Fibroblast of pulmonary artery (primary cell): ENCODE measurements around the gene CEACAM1.

Source experiments
- DNase-seq: peaks from one replicate; pipeline ENCODE4 v3.0.0-alpha.2; 2010; ENCODE audit warnings: low read depth
- H3K4me3 ChIP-seq: replicated peaks from 2 replicates; pipeline ENCODE4 v1.5.1; 2011; ENCODE audit warnings: low read depth, mild to moderate bottlenecking, control low read depth, low read length, moderate library complexity
- TF ChIP-seq, protein P1 (sequence below): IDR thresholded peaks from 2 replicates; pipeline ENCODE4 v1.5.1; 2011; ENCODE audit warnings: mild to moderate bottlenecking, control low read depth, low read length, inconsistent platforms; ENCODE audit errors: missing control alignments

The CEACAM1 gene

DNA sequence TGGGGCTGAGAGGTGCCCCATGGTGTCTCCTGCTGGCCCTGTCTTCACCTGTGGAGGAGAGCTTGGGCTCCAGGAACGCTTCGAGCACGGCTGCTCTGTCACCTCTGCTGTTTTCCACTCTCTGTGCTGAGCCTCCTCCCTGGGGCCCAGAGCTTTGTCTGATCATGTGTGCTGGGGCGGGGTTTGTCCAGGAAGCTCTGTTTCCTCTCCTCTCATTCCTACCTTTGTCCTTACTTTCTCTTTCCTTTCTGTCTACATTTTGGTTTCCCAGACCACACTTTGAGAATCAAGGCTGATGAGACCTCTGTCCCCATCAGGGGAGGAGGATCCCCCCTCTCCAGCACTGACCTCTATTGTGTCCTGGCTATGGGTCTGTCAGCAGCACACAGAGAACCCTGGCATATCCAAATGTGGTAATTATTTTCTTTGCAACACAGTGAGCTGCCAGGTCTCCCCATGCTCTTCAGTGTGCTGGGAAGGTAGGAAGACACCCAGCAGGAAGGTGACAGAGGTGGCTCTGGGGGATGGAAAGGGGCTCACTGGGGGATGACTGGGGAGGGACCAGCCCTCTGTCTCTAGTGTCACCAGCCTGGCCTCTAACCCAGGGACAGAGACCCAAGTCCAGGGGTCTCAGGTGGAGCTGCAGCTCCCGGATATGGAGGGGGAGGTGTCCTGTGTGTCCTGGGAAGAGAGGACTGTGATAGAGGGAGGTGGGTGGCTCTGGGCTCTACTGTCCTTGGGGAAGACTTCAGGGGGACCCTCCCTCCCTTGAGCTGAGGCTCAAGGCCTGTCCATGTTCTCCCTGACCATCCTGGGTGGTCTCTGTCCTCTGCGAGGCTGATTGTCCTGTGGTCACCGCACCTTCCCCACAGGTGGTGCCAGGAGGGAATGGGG lies at the start of gene CEACAM1:
TSS of gene CEACAM1 (minus strand) at position 128 of the 894 bp plus-strand sequence. CDS start at position 21, 107 bp downstream.
- peak; percentile 38 for DNase-seq
- TF ChIP-seq, protein P1, sequence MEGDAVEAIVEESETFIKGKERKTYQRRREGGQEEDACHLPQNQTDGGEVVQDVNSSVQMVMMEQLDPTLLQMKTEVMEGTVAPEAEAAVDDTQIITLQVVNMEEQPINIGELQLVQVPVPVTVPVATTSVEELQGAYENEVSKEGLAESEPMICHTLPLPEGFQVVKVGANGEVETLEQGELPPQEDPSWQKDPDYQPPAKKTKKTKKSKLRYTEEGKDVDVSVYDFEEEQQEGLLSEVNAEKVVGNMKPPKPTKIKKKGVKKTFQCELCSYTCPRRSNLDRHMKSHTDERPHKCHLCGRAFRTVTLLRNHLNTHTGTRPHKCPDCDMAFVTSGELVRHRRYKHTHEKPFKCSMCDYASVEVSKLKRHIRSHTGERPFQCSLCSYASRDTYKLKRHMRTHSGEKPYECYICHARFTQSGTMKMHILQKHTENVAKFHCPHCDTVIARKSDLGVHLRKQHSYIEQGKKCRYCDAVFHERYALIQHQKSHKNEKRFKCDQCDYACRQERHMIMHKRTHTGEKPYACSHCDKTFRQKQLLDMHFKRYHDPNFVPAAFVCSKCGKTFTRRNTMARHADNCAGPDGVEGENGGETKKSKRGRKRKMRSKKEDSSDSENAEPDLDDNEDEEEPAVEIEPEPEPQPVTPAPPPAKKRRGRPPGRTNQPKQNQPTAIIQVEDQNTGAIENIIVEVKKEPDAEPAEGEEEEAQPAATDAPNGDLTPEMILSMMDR: no peak
- H3K4me3 ChIP-seq: peak within 1 kb of the TSS; percentile 28

DNA sequence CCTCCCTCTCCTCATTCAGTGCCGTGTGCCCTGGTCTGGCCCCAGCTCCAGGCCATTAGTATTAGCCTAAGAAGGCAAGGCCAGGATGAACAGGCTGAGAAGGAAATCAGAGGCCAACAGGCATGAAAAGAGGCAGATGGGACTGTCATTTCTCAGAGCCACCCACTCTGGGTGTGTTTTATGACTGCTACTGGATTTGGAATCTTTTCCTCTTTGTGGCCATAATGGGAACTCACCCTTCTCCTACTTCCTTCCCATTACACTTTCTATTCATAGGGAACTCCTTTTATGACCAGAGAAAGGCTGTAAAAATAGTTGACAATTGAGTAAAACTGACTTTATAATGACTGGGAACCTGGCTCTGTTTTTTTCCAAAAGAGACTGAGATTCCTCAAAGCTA lies 48.7 kb upstream of the CEACAM1 start:
- no peak for DNase-seq
- H3K4me3 ChIP-seq: no peak overlapping the region
- TF ChIP-seq, protein P1: no peak

DNA sequence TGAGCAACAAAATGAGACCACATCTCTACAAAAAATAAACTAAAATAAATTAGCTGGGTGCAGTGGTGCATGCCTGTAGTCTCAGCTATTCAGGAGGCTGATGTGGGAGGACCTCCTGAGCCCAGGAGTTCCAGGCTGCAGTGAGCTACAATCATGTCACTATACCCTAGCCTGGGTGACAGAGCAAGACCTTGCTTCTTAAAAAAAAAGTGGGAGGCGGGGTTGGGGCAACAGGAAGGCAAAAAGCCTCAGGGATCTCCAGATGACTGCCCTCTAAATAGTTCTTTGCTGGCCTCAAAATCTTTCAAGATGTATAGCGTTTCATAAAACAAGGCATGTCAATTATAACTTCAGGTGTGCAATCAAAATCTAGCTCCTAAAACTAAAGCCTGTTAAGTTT lies 48.0 kb upstream of the CEACAM1 start:
- no peak overlapping the region for H3K4me3 ChIP-seq
- DNase-seq: no peak
- TF ChIP-seq, protein P1: no peak

DNA sequence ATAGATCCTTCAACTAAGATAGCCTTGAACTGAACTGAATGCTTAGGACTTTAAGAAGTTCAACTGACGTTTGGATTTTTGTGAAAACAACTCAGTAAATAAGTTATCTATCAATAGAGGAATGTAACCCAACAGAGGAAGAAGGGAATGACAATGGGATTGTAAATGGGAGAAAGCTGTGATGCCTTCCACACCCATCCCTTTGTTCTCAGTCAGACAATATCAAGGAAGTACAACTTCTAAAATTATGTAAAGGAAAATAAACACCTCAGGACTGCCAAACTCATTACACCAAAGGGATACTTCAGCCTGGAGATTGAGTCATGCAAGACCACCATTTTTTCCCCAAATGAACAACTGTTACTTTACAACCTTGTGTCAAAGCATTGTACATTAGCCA lies 45.4 kb upstream of the CEACAM1 start:
- TF ChIP-seq, protein P1: no peak
- no peak overlapping the region for H3K4me3 ChIP-seq
- DNase-seq: no peak

DNA sequence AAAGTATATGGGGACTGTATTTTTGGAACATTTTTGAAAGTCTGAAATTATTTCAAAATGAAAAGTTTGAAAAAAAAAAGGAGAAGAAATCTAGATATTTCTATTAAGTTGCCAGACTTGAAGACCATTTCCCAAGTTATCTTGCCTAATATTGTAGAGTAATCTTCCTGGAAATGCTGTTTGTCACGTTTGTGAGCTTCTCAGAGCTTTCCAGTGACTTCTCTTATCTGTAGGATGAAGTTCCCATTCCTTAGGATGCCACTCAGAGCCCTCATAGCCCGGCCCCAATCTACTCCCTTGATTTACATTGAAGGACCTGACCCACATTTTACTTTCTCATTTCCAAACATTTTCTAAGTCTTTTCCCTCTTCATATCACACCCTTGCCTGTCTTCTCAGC lies 42.8 kb upstream of the CEACAM1 start:
- H3K4me3 ChIP-seq: no peak overlapping the region
- TF ChIP-seq, protein P1: no peak
- DNase-seq: no peak

DNA sequence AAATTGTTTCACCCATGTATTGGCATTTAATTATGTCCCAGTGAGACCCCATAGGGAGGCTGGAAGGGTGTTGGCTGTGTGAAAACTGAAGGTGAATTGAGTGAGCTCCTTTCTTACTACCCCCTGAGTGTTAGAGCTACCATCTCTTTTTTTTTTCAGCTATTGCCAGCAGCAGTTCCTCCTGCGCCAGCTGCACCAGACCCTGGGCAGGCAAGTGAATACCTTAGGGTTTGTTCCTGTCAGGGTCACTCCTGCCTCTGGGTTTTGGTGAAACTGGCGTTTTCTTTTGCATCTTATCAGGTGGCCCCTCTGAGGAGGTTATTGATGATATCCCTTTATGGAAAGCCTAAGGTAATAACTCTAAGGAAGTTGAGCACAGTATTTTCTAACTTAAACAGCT lies 40.9 kb upstream of the CEACAM1 start:
- H3K4me3 ChIP-seq: no peak overlapping the region
- no peak for DNase-seq
- TF ChIP-seq, protein P1: no peak

DNA sequence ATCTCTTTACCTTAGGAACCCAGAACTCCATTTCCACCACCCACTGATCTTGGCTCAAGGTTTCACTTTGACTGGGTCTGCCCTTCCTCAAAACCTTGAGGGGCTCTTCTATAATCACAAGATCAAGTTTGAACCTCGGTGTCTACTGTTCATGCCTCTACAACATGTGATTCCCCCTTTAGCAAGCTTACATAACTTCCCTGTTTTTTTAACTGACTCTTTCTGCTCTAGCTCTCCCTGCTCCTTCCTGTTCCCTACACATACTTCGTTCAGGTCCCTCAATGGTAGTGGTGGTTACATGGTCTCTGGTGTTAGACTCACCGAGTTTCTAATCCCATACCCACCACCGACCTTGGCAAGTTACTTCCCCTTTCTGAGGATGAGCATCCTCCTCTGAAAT lies 39.7 kb upstream of the CEACAM1 start:
- no peak for DNase-seq
- TF ChIP-seq, protein P1: no peak
- no peak overlapping the region for H3K4me3 ChIP-seq
